K562 treated with DMSO at 1 percent for 48 hours (cell line): Measurements from ENCODE around the gene M1AP. TPM values are rescaled to one million over a fixed set of nuclear protein-coding genes. Genes with fewer than 3 reads are reported as not detected.

Experiments
- total RNA-seq: library from RNA; unstranded; fragments of 300-600 nt; gene quantifications from 2 replicates; pipeline ENCODE4 v1.2.3, GENCODE V29; 2022; ENCODE audit warnings: low replicate concordance; ENCODE audit errors: extremely low read depth

M1AP gene
- total RNA-seq: not detected in 2 replicates

GRCh38 chr2:74648009-74648443 lies at the start of gene M1AP:
Gene M1AP, minus strand, starts transcription at chr2:74648330. Its CDS starts 8,055 bp downstream, at chr2:74640275.

GRCh38 chr2:74653985-74654882 lies 6.1 kb upstream of the M1AP start, which contains the start of gene SEMA4F:
Gene SEMA4F, plus strand, starts transcription at chr2:74654247. Its CDS starts 130 bp downstream, at chr2:74654377.

GRCh38 chr2:74553892-74554819 lies 94.0 kb downstream of the M1AP start, which contains the start of the genes DOK1 and LOXL3:
Gene DOK1, plus strand, starts transcription at chr2:74554720. Its CDS starts 35 bp downstream, at chr2:74554755.
Gene LOXL3, minus strand, starts transcription at chr2:74553942. Its CDS starts 1,308 bp downstream, at chr2:74552634.

GRCh38 chr2:74529357-74530238 lies 118.5 kb downstream of the M1AP start, which contains the start of the genes AUP1 and HTRA2:
Gene AUP1, minus strand, starts transcription at chr2:74529706. Its CDS starts 77 bp downstream, at chr2:74529629.
Gene HTRA2, plus strand, starts transcription at chr2:74529933. Its CDS starts 74 bp downstream, at chr2:74530007.

GRCh38 chr2:74525717-74526648 lies 122.1 kb downstream of the M1AP start, which contains the start of gene DQX1:
Gene DQX1, minus strand, starts transcription at chr2:74526231. Its CDS starts 502 bp downstream, at chr2:74525729.

GRCh38 chr2:74514368-74515270 lies 133.5 kb downstream of the M1AP start, which contains the start of gene TLX2:
Gene TLX2, plus strand, starts transcription at chr2:74514450. Its CDS starts 357 bp downstream, at chr2:74514807.

Other genes with a start within 250 kb of the M1AP start
- not detected in 2 replicates for gene C2orf81, start 226.7 kb downstream of the M1AP start, total RNA-seq
- not detected in 2 replicates for gene WDR54, start 226.6 kb downstream of the M1AP start, total RNA-seq
- gene RTKN, start 206.4 kb downstream of the M1AP start, total RNA-seq: not detected in 2 replicates
- gene INO80B, start 193.2 kb downstream of the M1AP start, total RNA-seq: not detected in 2 replicates
- not detected in 2 replicates for gene WBP1, start 189.9 kb downstream of the M1AP start, total RNA-seq
- gene MOGS, start 182.9 kb downstream of the M1AP start, total RNA-seq: 308 TPM in 1 of 2 replicates, not detected in the other
- gene MRPL53, start 175.7 kb downstream of the M1AP start, total RNA-seq: not detected in 2 replicates
- not detected in 2 replicates for gene CCDC142, start 165.3 kb downstream of the M1AP start, total RNA-seq
- gene TTC31, start 165.2 kb downstream of the M1AP start, total RNA-seq: not detected in 2 replicates
- not detected in 2 replicates for gene LBX2, start 148.7 kb downstream of the M1AP start, total RNA-seq
- gene PCGF1, start 140.6 kb downstream of the M1AP start, total RNA-seq: not detected in 2 replicates
- not detected in 2 replicates for gene TLX2, start 133.9 kb downstream of the M1AP start, total RNA-seq
- gene DQX1, start 122.1 kb downstream of the M1AP start, total RNA-seq: not detected in 2 replicates
- gene AUP1, start 118.6 kb downstream of the M1AP start, total RNA-seq: not detected in 2 replicates
- gene HTRA2, start 118.4 kb downstream of the M1AP start, total RNA-seq: not detected in 2 replicates
- gene LOXL3, start 94.4 kb downstream of the M1AP start, total RNA-seq: not detected in 2 replicates
- gene DOK1, start 93.6 kb downstream of the M1AP start, total RNA-seq: not detected in 2 replicates
- gene SEMA4F, start 5.9 kb upstream of the M1AP start, total RNA-seq: not detected in 2 replicates
- not detected in 2 replicates for gene HK2, start 185.8 kb upstream of the M1AP start, total RNA-seq